OCI-LY7 (cell line): ENCODE results near the gene TRIM9. TPM values are rescaled to one million over a fixed set of nuclear protein-coding genes. Genes with fewer than 3 reads are reported as not detected.
"Not testable (repeated sequence)": the region's sequence is repeated elsewhere in the genome, so short reads cannot be mapped to it uniquely, and the experiment has no call there.

Experiments used
- BruUV-seq: library from RNA; stranded (reverse); fragments of 400-500 nt; replicated peaks from 2 replicates; lab custom pipeline; 2021; lab: Mats Ljungman, UMichigan
- CTCF ChIA-PET: fragments of 300-600 bp; sonication (Branson Sonifier 250); formaldehyde crosslinking; loops from one replicate; lab custom pipeline; 2022; ENCODE audit warnings: antibody characterized with exemption; ENCODE audit not compliant: unreplicated experiment; lab: Charles Lee
- POLR2A ChIA-PET: fragments of 300-600 bp; sonication (Branson Sonifier 250); formaldehyde crosslinking; loops from one replicate; lab custom pipeline; 2022; ENCODE audit warnings: antibody characterized with exemption; lab: Charles Lee
- DNase-seq: peaks from one replicate; pipeline ENCODE4 v3.0.0-alpha.2; 2015; ENCODE audit warnings: low spot score
- H2AFZ ChIP-seq: fragments of 200-600 bp; sonication (generic), shearing (Covaris generic); 2 replicates; pipeline ENCODE4 v1.6.1; 2014; ENCODE audit warnings: mild to moderate bottlenecking, antibody characterized with exemption, low read length, moderate library complexity
- H3K27ac ChIP-seq: fragments of 200-600 bp; sonication (generic); 2 replicates; pipeline ENCODE4 v1.5.1; 2014; ENCODE audit warnings: mixed run types, low read depth, mild to moderate bottlenecking, moderate library complexity, low read length, inconsistent platforms; ENCODE audit not compliant: poor library complexity, severe bottlenecking
- H3K36me3 ChIP-seq: fragments of 200-600 bp; sonication (generic); 2 replicates; pipeline ENCODE4 v1.6.1; 2014; ENCODE audit warnings: mild to moderate bottlenecking, antibody characterized with exemption, low read length, moderate library complexity, mixed read lengths; ENCODE audit not compliant: insufficient read depth
- H3K4me1 ChIP-seq: fragments of 200-600 bp; sonication (generic); 2 replicates; pipeline ENCODE4 v1.5.1; 2014; ENCODE audit warnings: mild to moderate bottlenecking, low read length; ENCODE audit not compliant: insufficient read depth, poor library complexity, severe bottlenecking
- H3K4me2 ChIP-seq: fragments of 200-600 bp; sonication (generic); 2 replicates; pipeline ENCODE4 v1.6.1; 2014; ENCODE audit warnings: mild to moderate bottlenecking, low read length
- H3K4me3 ChIP-seq: fragments of 200-600 bp; sonication (generic); 2 replicates; pipeline ENCODE4 v1.5.1; 2014; ENCODE audit warnings: mild to moderate bottlenecking, low read depth, low read length; ENCODE audit not compliant: poor library complexity, severe bottlenecking
- H3K79me2 ChIP-seq: fragments of 200-600 bp; sonication (generic); 2 replicates; pipeline ENCODE4 v1.6.1; 2016; ENCODE audit warnings: low read depth, mild to moderate bottlenecking, low read length, moderate library complexity, mixed read lengths; ENCODE audit not compliant: insufficient read depth
- H3K9me2 ChIP-seq: fragments of 200-600 bp; sonication (generic); 2 replicates; pipeline ENCODE4 v1.6.1; 2016; ENCODE audit warnings: mild to moderate bottlenecking, low read length, mixed read lengths; ENCODE audit not compliant: insufficient read depth
- H3K9me3 ChIP-seq: fragments of 200-600 bp; sonication (generic); 2 replicates; pipeline ENCODE4 v1.6.1; 2014; ENCODE audit warnings: mild to moderate bottlenecking, mixed run types, low read length, mixed read lengths
- H4K20me1 ChIP-seq: fragments of 200-600 bp; sonication (generic); 2 replicates; pipeline ENCODE4 v1.6.1; 2014; ENCODE audit warnings: mild to moderate bottlenecking, antibody characterized with exemption, low read length, moderate library complexity, mixed read lengths; ENCODE audit not compliant: insufficient read depth
- EZH2phosphoT487 ChIP-seq: fragments of 200-600 bp; sonication (generic); IDR thresholded peaks from 2 replicates; pipeline ENCODE4 v1.6.1; 2018; ENCODE audit warnings: low read depth, borderline replicate concordance, mild to moderate bottlenecking, mixed run types, antibody characterized with exemption, low read length, moderate library complexity, mixed read lengths
- intact Hi-C: fragments of 100-400 bp; cut with micrococcal nuclease; formaldehyde crosslinking; loops from one replicate; pipeline ENCODE4 v1.10.0; 2022; ENCODE audit not compliant: unreplicated experiment
- total RNA-seq, 2 experiments: library from RNA; depleted of rRNA in 1 of 2; stranded (reverse); fragments of >200 nt in 1 of 2; shearing (Covaris generic) in 1 of 2; gene quantifications; 2 replicates each; pipeline ENCODE4 v1.2.3, GENCODE V29; 2014 to 2022
- TF ChIP-seq, protein P1 (sequence below): fragments of 200-600 bp; sonication (generic); conservative IDR thresholded peaks from 2 replicates; pipeline ENCODE4 v1.5.1; 2014; ENCODE audit warnings: mild to moderate bottlenecking, antibody characterized with exemption, low read length, moderate library complexity, mixed read lengths

The TRIM9 gene
- total RNA-seq, 2 experiments from 2014 or later: 1.4 to 7.9 TPM

- ChIA-PET POLR2A (interaction anchor here (0.6 to 0.7 kb wide), 2 partner anchors 105 to 754 kb away, joined by 3 read pairs; no protein-coding TSS in a partner anchor), CTCF (no interaction called here)
- Histone ChIP-seq H3K27ac (no peak overlapping the region), H3K4me3 (no peak overlapping the region), H3K9me3 (no peaks in the 10 kb centered on the region), H3K79me2 (no peaks in the 10 kb centered on the region), H3K4me2 (no peak overlapping the region), H3K4me1 (no peaks in the 10 kb centered on the region), H3K36me3 (no peaks in the 10 kb centered on the region), H4K20me1 (no peaks in the 10 kb centered on the region), H3K9me2 (no peaks in the 10 kb centered on the region), H2AFZ (no peak overlapping the region)
- no peak for DNase-seq
- no TSS peak for BruUV-seq
- TF ChIP-seq EZH2phosphoT487: no peak
- TF ChIP-seq, protein P1, sequence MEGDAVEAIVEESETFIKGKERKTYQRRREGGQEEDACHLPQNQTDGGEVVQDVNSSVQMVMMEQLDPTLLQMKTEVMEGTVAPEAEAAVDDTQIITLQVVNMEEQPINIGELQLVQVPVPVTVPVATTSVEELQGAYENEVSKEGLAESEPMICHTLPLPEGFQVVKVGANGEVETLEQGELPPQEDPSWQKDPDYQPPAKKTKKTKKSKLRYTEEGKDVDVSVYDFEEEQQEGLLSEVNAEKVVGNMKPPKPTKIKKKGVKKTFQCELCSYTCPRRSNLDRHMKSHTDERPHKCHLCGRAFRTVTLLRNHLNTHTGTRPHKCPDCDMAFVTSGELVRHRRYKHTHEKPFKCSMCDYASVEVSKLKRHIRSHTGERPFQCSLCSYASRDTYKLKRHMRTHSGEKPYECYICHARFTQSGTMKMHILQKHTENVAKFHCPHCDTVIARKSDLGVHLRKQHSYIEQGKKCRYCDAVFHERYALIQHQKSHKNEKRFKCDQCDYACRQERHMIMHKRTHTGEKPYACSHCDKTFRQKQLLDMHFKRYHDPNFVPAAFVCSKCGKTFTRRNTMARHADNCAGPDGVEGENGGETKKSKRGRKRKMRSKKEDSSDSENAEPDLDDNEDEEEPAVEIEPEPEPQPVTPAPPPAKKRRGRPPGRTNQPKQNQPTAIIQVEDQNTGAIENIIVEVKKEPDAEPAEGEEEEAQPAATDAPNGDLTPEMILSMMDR: no peak
- intact Hi-C loops: no loop called here
These were observed 133.2 kb downstream of the TRIM9 start for GRCh38 chr14:50961605-50962221.

GRCh38 chr14:50957296-50957695, 137.6 kb downstream of the TRIM9 start:
- no peak overlapping the region for H3K27ac ChIP-seq
- no peak overlapping the region for H3K4me2 ChIP-seq
- CTCF ChIA-PET: no interaction called here
- H3K4me1 ChIP-seq: no peaks in the 10 kb centered on the region
- no TSS peak for BruUV-seq
- no peaks in the 10 kb centered on the region for H3K9me2 ChIP-seq
- POLR2A ChIA-PET: interaction anchor here (1.1 kb wide), 1 partner anchor 21 kb away, joined by 3 read pairs; no protein-coding TSS in a partner anchor
- H2AFZ ChIP-seq: no peak overlapping the region
- no peak for DNase-seq
- TF ChIP-seq, protein P1: no peak
- H3K9me3 ChIP-seq: no peaks in the 10 kb centered on the region
- no peak overlapping the region for H3K4me3 ChIP-seq
- no peaks in the 10 kb centered on the region for H4K20me1 ChIP-seq
- H3K79me2 ChIP-seq: no peaks in the 10 kb centered on the region
- intact Hi-C loops: loop anchor here (10.0 kb wide), 1 partner anchor 138 kb away; the partner anchor contains the start of gene TRIM9
- H3K36me3 ChIP-seq: no peaks in the 10 kb centered on the region

DNA sequence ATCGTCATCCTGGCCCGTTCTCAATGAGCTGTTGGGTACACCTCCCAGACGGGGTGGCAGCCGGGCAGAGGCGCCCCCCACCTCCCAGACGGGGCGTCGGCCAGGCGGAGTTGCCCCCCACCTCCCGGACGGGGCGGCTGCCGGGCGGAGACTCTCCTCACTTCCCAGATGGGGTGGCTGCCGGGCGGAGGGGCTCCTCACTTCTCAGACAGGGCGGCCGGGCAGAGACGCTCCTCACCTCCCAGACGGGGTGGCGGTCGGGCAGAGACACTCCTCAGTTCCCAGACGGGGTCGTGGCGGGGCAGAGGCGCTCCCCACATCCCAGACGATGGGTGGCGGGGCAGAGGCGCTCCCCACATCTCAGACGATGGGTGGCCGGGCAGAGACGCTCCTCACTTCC, 138.5 kb downstream of the TRIM9 start:
- H3K36me3 ChIP-seq, H3K9me3 ChIP-seq, CTCF ChIA-PET, H3K79me2 ChIP-seq, DNase-seq, H4K20me1 ChIP-seq, H2AFZ ChIP-seq, BruUV-seq, POLR2A ChIA-PET, H3K27ac ChIP-seq, H3K9me2 ChIP-seq, H3K4me3 ChIP-seq, H3K4me1 ChIP-seq, H3K4me2 ChIP-seq: not testable (repeated sequence)
- intact Hi-C loops: loop anchor here (10.0 kb wide), 1 partner anchor 138 kb away; the partner anchor contains the start of gene TRIM9
